Mesenchymal stem cell (in vitro differentiated cells and primary cell): ENCODE data around the gene ANKS6.

ENCODE experiments used
- DNase-seq: peaks from one replicate; pipeline ENCODE4 v3.0.0-alpha.2; 2013
- H2AFZ ChIP-seq: one replicate; pipeline ENCODE4 v1.6.1; 2013; ENCODE audit warnings: low read depth, mild to moderate bottlenecking, control low read depth, inconsistent platforms, low read length, moderate library complexity
- H2AK5ac ChIP-seq: 2 replicates; pipeline ENCODE4 v1.6.1; 2013; ENCODE audit warnings: low read length, moderate library complexity, mild to moderate bottlenecking, inconsistent platforms; ENCODE audit not compliant: severe bottlenecking
- H2BK120ac ChIP-seq: one replicate; pipeline ENCODE4 v1.6.1; 2013; ENCODE audit warnings: low read depth, mild to moderate bottlenecking, inconsistent platforms, low read length, moderate library complexity
- H2BK12ac ChIP-seq, 2 experiments: one replicate each; pipeline ENCODE4 v1.6.1; 2013; ENCODE audit warnings: inconsistent platforms in 2 of 2, low read length in 2 of 2, mild to moderate bottlenecking in 2 of 2, moderate library complexity in 2 of 2, control low read depth in 1 of 2
- H2BK15ac ChIP-seq: one replicate; pipeline ENCODE4 v1.6.1; 2013; ENCODE audit warnings: mild to moderate bottlenecking, low read depth, inconsistent platforms; ENCODE audit not compliant: poor library complexity, severe bottlenecking
- H2BK5ac ChIP-seq: 2 replicates; pipeline ENCODE4 v1.6.1; 2013; ENCODE audit warnings: low read depth, mild to moderate bottlenecking, low read length, control low read depth, inconsistent platforms; ENCODE audit not compliant: poor library complexity, severe bottlenecking
- H3K14ac ChIP-seq, 2 experiments: one replicate each; pipeline ENCODE4 v1.6.1; 2013; ENCODE audit warnings: inconsistent platforms in 2 of 2, low read length in 2 of 2, control low read depth in 1 of 2, mild to moderate bottlenecking in 1 of 2, moderate library complexity in 1 of 2
- H3K18ac ChIP-seq, 2 experiments: one replicate each; pipeline ENCODE4 v1.6.1; 2013; ENCODE audit warnings: inconsistent platforms in 2 of 2, low read length in 2 of 2, control low read depth in 1 of 2, low read depth in 1 of 2, mild to moderate bottlenecking in 1 of 2
- H3K23ac ChIP-seq, 2 experiments: one replicate each; pipeline ENCODE4 v1.6.1; 2013; ENCODE audit warnings: inconsistent platforms in 2 of 2, low read length in 2 of 2, mild to moderate bottlenecking in 2 of 2, moderate library complexity in 2 of 2, control low read depth in 1 of 2
- H3K27ac ChIP-seq: 2 replicates; pipeline ENCODE4 v1.5.1; 2013; ENCODE audit warnings: mild to moderate bottlenecking, moderate library complexity, low read length, control low read depth, inconsistent platforms; ENCODE audit not compliant: poor library complexity, severe bottlenecking
- H3K27me3 ChIP-seq, 2 experiments: 2 replicates each; pipeline versions ENCODE4 v1.6.1 to v1.7.0; 2013; ENCODE audit warnings: low read length in 2 of 2, mild to moderate bottlenecking in 2 of 2, moderate library complexity in 2 of 2, control low read depth in 1 of 2, inconsistent platforms in 1 of 2; ENCODE audit not compliant: control insufficient read depth in 1 of 2, insufficient read depth in 1 of 2
- H3K36me3 ChIP-seq, 2 experiments: 2 replicates each; pipeline versions ENCODE4 v1.6.1 to v1.7.0; 2013; ENCODE audit warnings: low read length in 2 of 2, control low read depth in 1 of 2, inconsistent platforms in 1 of 2, low read depth in 1 of 2, mild to moderate bottlenecking in 1 of 2; ENCODE audit not compliant: insufficient read depth in 2 of 2, control insufficient read depth in 1 of 2
- H3K4ac ChIP-seq, 2 experiments: one replicate each; pipeline ENCODE4 v1.6.1; 2013; ENCODE audit warnings: inconsistent platforms in 2 of 2, low read length in 2 of 2, mild to moderate bottlenecking in 2 of 2, moderate library complexity in 2 of 2, control low read depth in 1 of 2, low read depth in 1 of 2
- H3K4me1 ChIP-seq: 2 replicates; pipeline ENCODE4 v1.6.1; 2013; ENCODE audit warnings: low read depth, low read length, control low read depth; ENCODE audit not compliant: control insufficient read depth, insufficient read depth
- H3K4me2 ChIP-seq: 2 replicates; pipeline ENCODE4 v1.6.1; 2013; ENCODE audit warnings: low read length, mild to moderate bottlenecking, inconsistent platforms; ENCODE audit not compliant: poor library complexity, severe bottlenecking
- H3K4me3 ChIP-seq, 2 experiments: 2 replicates each; pipeline versions ENCODE4 v1.5.1 to v1.7.0; 2013; ENCODE audit warnings: low read length in 2 of 2, mild to moderate bottlenecking in 2 of 2, control low read depth in 1 of 2, low read depth in 1 of 2; ENCODE audit not compliant: insufficient read depth in 1 of 2
- H3K79me1 ChIP-seq: replicated peaks from 2 replicates; pipeline ENCODE4 v1.6.1; 2013; ENCODE audit warnings: mild to moderate bottlenecking, control low read depth, low read length, inconsistent platforms; ENCODE audit not compliant: poor library complexity, severe bottlenecking
- H3K9ac ChIP-seq: 2 replicates; pipeline ENCODE4 v1.7.0; 2013; ENCODE audit warnings: mild to moderate bottlenecking, low read length, moderate library complexity
- H3K9me3 ChIP-seq: 2 replicates; pipeline ENCODE4 v1.7.0; 2013; ENCODE audit warnings: mild to moderate bottlenecking, low read length; ENCODE audit not compliant: control insufficient read depth
- H4K8ac ChIP-seq: one replicate; pipeline ENCODE4 v1.6.1; 2013; ENCODE audit warnings: inconsistent platforms, mild to moderate bottlenecking, low read length, moderate library complexity
- H4K91ac ChIP-seq: one replicate; pipeline ENCODE4 v1.6.1; 2013; ENCODE audit warnings: mild to moderate bottlenecking, low read length, inconsistent platforms
- WGBS: methylation state at CpG from one replicate; pipeline ENCODE4 v1.1.7; 2013; ENCODE audit warnings: mixed read lengths; 5-methylcytosine and 5-hydroxymethylcytosine counted together

Gene ANKS6

GRCh38 chr9:98732801-98733200 lies 63.6 kb downstream of the ANKS6 start:
- Histone ChIP-seq H2BK12ac (no peak overlapping the region), H2AK5ac (no peak overlapping the region), H3K4me3 (no peak overlapping the region), H3K9me3 (no peaks in the 10 kb centered on the region), H2BK120ac (no peak overlapping the region), H3K79me1 (no peaks in the 10 kb centered on the region), H2BK15ac (no peak overlapping the region), H3K4me2 (no peak overlapping the region), H3K4me1 (peaks cover 10% of the 10 kb centered on the region), H3K27me3 (peaks cover 0 to 12% of the 10 kb centered on the region in 2 experiments), H3K14ac (no peak overlapping the region), H2AFZ (no peak overlapping the region), H4K8ac (no peak overlapping the region), H4K91ac (no peak overlapping the region), H3K27ac (no peak overlapping the region), H3K4ac (no peak overlapping the region), H3K9ac (no peak overlapping the region), H3K36me3 (peaks cover 21 to 36% of the 10 kb centered on the region in 2 experiments), H2BK5ac (no peak overlapping the region), H3K18ac (no peak overlapping the region), H3K23ac (no peak overlapping the region)
- 90% methylated on average over 8 of the region's 9 CpGs for WGBS
- DNase-seq, result no peak

- Histone ChIP-seq H2BK120ac (no peak overlapping the region), H2AK5ac (no peak overlapping the region), H4K91ac (no peak overlapping the region), H3K36me3 (peaks cover 21 to 36% of the 10 kb centered on the region in 2 experiments), H3K4me2 (no peak overlapping the region), H2BK5ac (no peak overlapping the region), H3K14ac (no peak overlapping the region), H3K27me3 (peaks cover 5 to 19% of the 10 kb centered on the region in 2 experiments), H3K79me1 (no peaks in the 10 kb centered on the region), H3K4ac (no peak overlapping the region), H3K27ac (no peak overlapping the region), H2AFZ (no peak overlapping the region), H2BK12ac (no peak overlapping the region), H3K9me3 (no peaks in the 10 kb centered on the region), H3K23ac (no peak overlapping the region), H4K8ac (no peak overlapping the region), H3K4me1 (peaks cover 10% of the 10 kb centered on the region), H3K18ac (no peak overlapping the region), H2BK15ac (no peak overlapping the region), H3K4me3 (no peak overlapping the region), H3K9ac (no peak overlapping the region)
- no peak for DNase-seq
- 86% methylated on average over 10 of the region's 10 CpGs for WGBS
Observed at GRCh38 chr9:98732091-98732490, 64.3 kb downstream of the ANKS6 start.

GRCh38 chr9:98730871-98731270 lies 65.5 kb downstream of the ANKS6 start:
- Histone ChIP-seq H4K91ac (no peak overlapping the region), H3K79me1 (no peaks in the 10 kb centered on the region), H2BK120ac (no peak overlapping the region), H2BK15ac (no peak overlapping the region), H3K27me3 (peaks cover 17 to 31% of the 10 kb centered on the region in 2 experiments), H3K36me3 (peaks cover 20 to 30% of the 10 kb centered on the region in 2 experiments), H3K4me3 (no peak overlapping the region), H3K4me2 (no peak overlapping the region), H3K14ac (no peak overlapping the region), H3K18ac (no peak overlapping the region), H3K9me3 (no peaks in the 10 kb centered on the region), H3K23ac (no peak overlapping the region), H2AK5ac (no peak overlapping the region), H3K27ac (no peak overlapping the region), H2BK12ac (no peak overlapping the region), H3K4ac (no peak overlapping the region), H2AFZ (no peak overlapping the region), H3K9ac (no peak overlapping the region), H2BK5ac (no peak overlapping the region), H4K8ac (no peak overlapping the region), H3K4me1 (peaks cover under 1% of the 10 kb centered on the region)
- WGBS, result 87% methylated on average over 4 of the region's 5 CpGs
- DNase-seq, result no peak

- no peak for DNase-seq
- Histone ChIP-seq H2AK5ac (no peak overlapping the region), H3K4me3 (no peak overlapping the region), H3K18ac (no peak overlapping the region), H2BK12ac (no peak overlapping the region), H3K23ac (no peak overlapping the region), H4K91ac (no peak overlapping the region), H3K9me3 (peaks cover 9% of the 10 kb centered on the region), H3K27ac (no peak overlapping the region), H2BK5ac (no peak overlapping the region), H3K36me3 (peaks cover 6 to 7% of the 10 kb centered on the region in 2 experiments), H3K14ac (no peak overlapping the region), H3K4me1 (no peaks in the 10 kb centered on the region), H3K27me3 (peaks cover 39 to 55% of the 10 kb centered on the region in 2 experiments), H3K4ac (no peak overlapping the region), H4K8ac (no peak overlapping the region), H3K79me1 (no peaks in the 10 kb centered on the region), H3K4me2 (no peak overlapping the region), H2BK120ac (no peak overlapping the region), H3K9ac (no peak overlapping the region), H2BK15ac (no peak overlapping the region), H2AFZ (no peak overlapping the region)
- WGBS, result 86% methylated on average over 11 of the region's 11 CpGs
Observed at GRCh38 chr9:98728500-98728899, 67.9 kb downstream of the ANKS6 start.
